H1 (cell line): ENCODE data around the gene KCP. TPM values are rescaled to one million over a fixed set of nuclear protein-coding genes. Genes with fewer than 3 reads are reported as not detected.

Experiments used
- CTCF ChIA-PET: fragments of 300-600 bp; sonication (Branson Sonifier 250); formaldehyde crosslinking; loops from one replicate; lab custom pipeline; 2021; ENCODE audit not compliant: partially characterized antibody; lab: Charles Lee
- POLR2A ChIA-PET: fragments of 300-600 bp; sonication (Branson Sonifier 250); formaldehyde crosslinking; loops from one replicate; lab custom pipeline; 2021; ENCODE audit warnings: inconsistent platforms; ENCODE audit not compliant: partially characterized antibody; lab: Charles Lee
- DNase-seq, 2 experiments: peaks; one replicate each; pipeline versions ENCODE4 v3.0.0 to v3.0.0-alpha.2; 2010 to 2022; ENCODE audit warnings: low spot score in 2 of 2, low read depth in 1 of 2, mixed read lengths in 1 of 2
- FAIRE-seq: peaks from 2 replicates; lab custom pipeline; 2011; peaks lifted over from hg19 to GRCh38; lab: Jason Lieb, UNC
- H2AFZ ChIP-seq: 2 replicates; pipeline ENCODE4 v1.8.1; 2012; ENCODE audit warnings: low read length, inconsistent platforms
- H2AK5ac ChIP-seq: 2 replicates; pipeline ENCODE4 v1.6.1; 2013; ENCODE audit warnings: low read depth, low read length
- H2BK120ac ChIP-seq: replicated peaks from 2 replicates; pipeline ENCODE3; 2013; ENCODE audit warnings: low read depth, low read length, inconsistent platforms
- H2BK12ac ChIP-seq: 2 replicates; pipeline ENCODE4 v1.6.1; 2013; ENCODE audit warnings: low read depth, low read length
- H2BK15ac ChIP-seq: 2 replicates; pipeline ENCODE4 v1.6.1; 2013; ENCODE audit warnings: low read length
- H2BK20ac ChIP-seq: 2 replicates; pipeline ENCODE4 v1.6.1; 2013; ENCODE audit warnings: low read length
- H2BK5ac ChIP-seq: 2 replicates; pipeline ENCODE4 v1.6.1; 2013; ENCODE audit warnings: low read depth, low read length
- H3K14ac ChIP-seq: 2 replicates; pipeline ENCODE4 v1.6.1; 2013; ENCODE audit warnings: inconsistent platforms; ENCODE audit not compliant: insufficient read length
- H3K18ac ChIP-seq: 2 replicates; pipeline ENCODE4 v1.6.1; 2013; ENCODE audit warnings: low read length; ENCODE audit errors: extremely low read depth
- H3K23ac ChIP-seq: 2 replicates; pipeline ENCODE4 v1.6.1; 2013; ENCODE audit warnings: inconsistent platforms; ENCODE audit not compliant: insufficient read length
- H3K23me2 ChIP-seq: 2 replicates; pipeline ENCODE4 v1.6.1; 2013; ENCODE audit warnings: low read depth, low read length
- H3K27ac ChIP-seq: 2 replicates; pipeline ENCODE4 v1.6.1; 2011; ENCODE audit warnings: low read depth, low read length, inconsistent platforms
- H3K27me3 ChIP-seq, 4 experiments: replicated peaks in 1 of 4; 1 replicate in 1 of 4; 2 replicates in 3 of 4; pipeline versions ENCODE4 v1.6.1 to v1.8.1; 2011 to 2013; ENCODE audit warnings: low read length in 3 of 4, mild to moderate bottlenecking in 3 of 4, inconsistent platforms in 2 of 4, mixed read lengths in 2 of 4, moderate library complexity in 1 of 4; ENCODE audit not compliant: control insufficient read depth in 3 of 4, insufficient read depth in 3 of 4; ENCODE audit errors: extremely low read depth in 1 of 4
- H3K36me3 ChIP-seq, 4 experiments: 2 replicates each; pipeline versions ENCODE4 v1.6.1 to v1.8.1; 2011 to 2013; ENCODE audit warnings: mild to moderate bottlenecking in 4 of 4, low read length in 3 of 4, moderate library complexity in 2 of 4, control low read depth in 1 of 4, inconsistent platforms in 1 of 4; ENCODE audit not compliant: insufficient read depth in 4 of 4, control insufficient read depth in 2 of 4
- H3K4ac ChIP-seq: replicated peaks from 2 replicates; pipeline ENCODE3; 2013; ENCODE audit warnings: low read length, low read depth, mixed read lengths, inconsistent platforms; ENCODE audit not compliant: insufficient read length
- H3K4me1 ChIP-seq, 4 experiments: replicated peaks in 1 of 4; 1 replicate in 1 of 4; 2 replicates in 3 of 4; pipeline versions ENCODE4 v1.6.1 to v1.8.1; 2011 to 2013; ENCODE audit warnings: low read length in 3 of 4, inconsistent platforms in 2 of 4, mixed read lengths in 1 of 4; ENCODE audit not compliant: insufficient read depth in 4 of 4, control insufficient read depth in 3 of 4
- H3K4me2 ChIP-seq, 2 experiments: 2 replicates each; pipeline versions ENCODE4 v1.6.1 to v1.8.1; 2011 to 2013; ENCODE audit warnings: low read depth in 2 of 2, low read length in 2 of 2, control low read depth in 1 of 2, inconsistent platforms in 1 of 2, mild to moderate bottlenecking in 1 of 2; ENCODE audit not compliant: insufficient read depth in 1 of 2
- H3K4me3 ChIP-seq, 4 experiments: fragments of 200-600, 300-600 bp in 1 of 4; sonication (generic), shearing (Covaris generic), sonication (Bioruptor Twin) in 1 of 4; 2 replicates each; pipeline versions ENCODE4 v1.5.1 to v1.8.1; 2011 to 2016; ENCODE audit warnings: low read length in 4 of 4, low read depth in 3 of 4, control low read depth in 2 of 4, inconsistent platforms in 2 of 4, mild to moderate bottlenecking in 2 of 4, mixed read lengths in 1 of 4, moderate library complexity in 1 of 4; ENCODE audit not compliant: insufficient read depth in 2 of 4; ENCODE audit errors: extremely low read depth in 1 of 4
- H3K56ac ChIP-seq: replicated peaks from 2 replicates; pipeline ENCODE3; 2013; ENCODE audit warnings: low read depth, mild to moderate bottlenecking, mixed read lengths, low read length, inconsistent platforms; ENCODE audit not compliant: insufficient read length
- H3K79me1 ChIP-seq: 2 replicates; pipeline ENCODE4 v1.6.1; 2013; ENCODE audit warnings: low read depth, low read length, control low read depth
- H3K79me2 ChIP-seq, 2 experiments: 2 replicates each; pipeline versions ENCODE4 v1.6.1 to v1.8.1; 2012 to 2013; ENCODE audit warnings: low read length in 2 of 2, mild to moderate bottlenecking in 2 of 2, inconsistent platforms in 1 of 2; ENCODE audit not compliant: insufficient read depth in 2 of 2, control insufficient read depth in 1 of 2
- H3K9ac ChIP-seq, 4 experiments: replicated peaks in 1 of 4; 1 replicate in 1 of 4; 2 replicates in 3 of 4; pipeline versions ENCODE4 v1.6.1 to v1.8.1; 2011 to 2013; ENCODE audit warnings: low read depth in 3 of 4, low read length in 3 of 4, control low read depth in 2 of 4, mild to moderate bottlenecking in 2 of 4, moderate library complexity in 2 of 4, inconsistent platforms in 1 of 4; ENCODE audit errors: extremely low read depth in 1 of 4
- H3K9me3 ChIP-seq, 2 experiments: 2 replicates each; pipeline versions ENCODE4 v1.6.1 to v1.8.1; 2012 to 2013; ENCODE audit warnings: mild to moderate bottlenecking in 2 of 2, moderate library complexity in 2 of 2, control low read depth in 1 of 2, inconsistent platforms in 1 of 2, low read depth in 1 of 2, low read length in 1 of 2, mixed read lengths in 1 of 2; ENCODE audit not compliant: insufficient read depth in 2 of 2
- H4K20me1 ChIP-seq, 2 experiments: replicated peaks in 1 of 2; 2 replicates each; pipeline versions ENCODE3 to v1.8.1; 2011 to 2013; ENCODE audit warnings: inconsistent platforms in 2 of 2, low read length in 2 of 2, mild to moderate bottlenecking in 1 of 2; ENCODE audit not compliant: insufficient read depth in 2 of 2, control insufficient read depth in 1 of 2
- H4K5ac ChIP-seq: 2 replicates; pipeline ENCODE4 v1.6.1; 2013; ENCODE audit warnings: low read length, low read depth, mixed read lengths, inconsistent platforms; ENCODE audit not compliant: insufficient read length
- H4K8ac ChIP-seq: 2 replicates; pipeline ENCODE4 v1.8.0; 2013; ENCODE audit warnings: mild to moderate bottlenecking, moderate library complexity, low read length, inconsistent platforms; ENCODE audit not compliant: insufficient read depth; ENCODE audit errors: extremely low read depth
- H4K91ac ChIP-seq: replicated peaks from 2 replicates; pipeline ENCODE3; 2013; ENCODE audit warnings: low read length, mixed read lengths, inconsistent platforms; ENCODE audit not compliant: insufficient read length
- ATF2 ChIP-seq: IDR thresholded peaks from 2 replicates; pipeline ENCODE4 v1.6.1; 2012; ENCODE audit warnings: low read length, inconsistent platforms
- EP300 ChIP-seq, 2 experiments: IDR thresholded peaks; 1 replicate in 1 of 2; 2 replicates in 1 of 2; pipeline ENCODE4 v1.6.1; 2011 to 2012; ENCODE audit warnings: low read depth in 2 of 2, low read length in 2 of 2, mild to moderate bottlenecking in 2 of 2, borderline replicate concordance in 1 of 2, inconsistent platforms in 1 of 2, moderate library complexity in 1 of 2
- FOSL1 ChIP-seq: IDR thresholded peaks from 2 replicates; pipeline ENCODE4 v1.6.1; 2011; ENCODE audit warnings: mild to moderate bottlenecking, low read depth, low read length, moderate library complexity; ENCODE audit not compliant: insufficient read depth
- GTF2F1 ChIP-seq: IDR thresholded peaks from 2 replicates; pipeline ENCODE4 v1.6.1; 2012; ENCODE audit warnings: low read depth, low read length, improper control_type of control experiment, borderline replicate concordance
- SIN3A ChIP-seq, 2 experiments: IDR thresholded peaks in 1 of 2; conservative IDR thresholded peaks in 1 of 2; 2 replicates each; pipeline ENCODE4 v1.6.1; 2011 to 2012; ENCODE audit warnings: low read length in 2 of 2, improper control_type of control experiment in 1 of 2, low read depth in 1 of 2, mild to moderate bottlenecking in 1 of 2
- SIRT6 ChIP-seq: IDR thresholded peaks from one replicate; pipeline ENCODE4 v1.7.1; 2012; ENCODE audit warnings: low read length, inconsistent platforms
- SP4 ChIP-seq: IDR thresholded peaks from 2 replicates; pipeline ENCODE4 v1.6.1; 2012; ENCODE audit warnings: low read length, inconsistent platforms
- TBP ChIP-seq: IDR thresholded peaks from 2 replicates; pipeline ENCODE4 v1.6.1; 2011; ENCODE audit warnings: low read depth, low read length, improper control_type of control experiment
- WGBS, 2 experiments: shearing (Covaris generic) in 1 of 2; methylation state at CpG; one replicate each; pipeline versions ENCODE4 v1.1.6 to v1.1.7; 2013 to 2015; ENCODE audit warnings: low lambda C conversion rate in 2 of 2, mixed read lengths in 2 of 2, inconsistent platforms in 1 of 2, low coverage in 1 of 2, missing lambda C conversion rate in 1 of 2; ENCODE audit not compliant: insufficient replicate concordance in 2 of 2, insufficient coverage in 1 of 2, insufficient read length in 1 of 2; ENCODE audit errors: extremely low coverage in 1 of 2, missing lambda C conversion rate in 1 of 2; 5-methylcytosine and 5-hydroxymethylcytosine counted together
- polyA plus RNA-seq, 7 experiments: library from polyadenylated mRNA; depleted of rRNA in 3 of 7; stranded (reverse) in 5 of 7; unstranded in 2 of 7; fragments of >200 nt in 5 of 7; fragments of 200-250 nt in 2 of 7; gene quantifications; 1 replicate in 5 of 7; 2 replicates in 1 of 7; 4 replicates in 1 of 7; pipeline versions ENCODE4 v1.2.1 to v1.2.3, GENCODE V29; 2011 to 2013; ENCODE audit warnings: missing spikeins in 2 of 7, mixed read lengths in 2 of 7
- total RNA-seq: library from RNA; stranded (reverse); fragmentation: NEBNext Ultra II Directional; extraction: Animal tissue kit (Norgen Biotek cat#: 25700); gene quantifications from 2 replicates; pipeline ENCODE4 v1.2.1, GENCODE V29; 2021

Gene KCP
- total and polyA plus RNA-seq, 2 of the 8 experiments (the other 6 are each of a cell fraction or from before 2014, with no cell fraction given) = 1.3 to 2.0 TPM

- H3K9ac ChIP-seq = no peak overlapping the region
- H4K5ac ChIP-seq = no peak overlapping the region
- H2BK15ac ChIP-seq = no peak overlapping the region
- POLR2A ChIA-PET = interaction anchor here (0.7 kb wide), 1 partner anchor 8 kb away, joined by 3 read pairs; no protein-coding TSS in a partner anchor
- no peak overlapping the region for H2AK5ac ChIP-seq
- no peak overlapping the region for H2AFZ ChIP-seq
- no peak for DNase-seq
- no peak overlapping the region for H2BK120ac ChIP-seq
- H3K79me2 ChIP-seq = no peaks in the 10 kb centered on the region
- no peak overlapping the region for H3K4ac ChIP-seq
- H3K36me3 ChIP-seq = no peaks in the 10 kb centered on the region
- no peak overlapping the region for H3K4me2 ChIP-seq
- no peaks in the 10 kb centered on the region for H4K20me1 ChIP-seq
- H3K14ac ChIP-seq = no peak overlapping the region
- TF ChIP-seq SIN3A (conservative IDR thresholded peaks at IDR 0.05 in 1 of 2, IDR thresholded peaks at IDR 0.05 in 1 of 2; ENCODE audit: low read depth in 1 of 2, low read length in 2 of 2) = no peak
- no peak for TF ChIP-seq EP300 (IDR thresholded peaks at IDR 0.05; ENCODE audit: borderline replicate concordance in 1 of 2, low read depth in 2 of 2, low read length in 2 of 2)
- no peak for TF ChIP-seq SP4
- TF ChIP-seq TBP = no peak
- TF ChIP-seq ATF2 = no peak
- no peak for TF ChIP-seq FOSL1
- TF ChIP-seq GTF2F1 = no peak
- no peak for TF ChIP-seq SIRT6
- TF ChIP-seq, all 59 proteins: peak for 0
- Histone ChIP-seq H2BK12ac (no peak overlapping the region), H2BK5ac (no peak overlapping the region), H3K79me1 (no peaks in the 10 kb centered on the region), H4K8ac (no peak overlapping the region), H2BK20ac (no peak overlapping the region), H3K23me2 (no peaks in the 10 kb centered on the region), H3K4me3 (no peak overlapping the region), H3K23ac (no peak overlapping the region), H3K4me1 (peaks cover 0 to 9% (median 4%) of the 10 kb centered on the region in 4 experiments; a peak in 5 of 7 replicates), H3K27ac (no peak overlapping the region), H3K9me3 (no peaks in the 10 kb centered on the region), H3K56ac (no peak overlapping the region), H3K27me3 (no peaks in the 10 kb centered on the region), H4K91ac (no peak overlapping the region), H3K18ac (no peak overlapping the region)
- no peak for FAIRE-seq
- CTCF ChIA-PET = interaction anchor here (0.8 to 1.5 kb wide), 6 partner anchors 11 to 61 kb away, joined by 3 to 8 read pairs (median 4); no protein-coding TSS in a partner anchor
- WGBS, 2 experiments = 83% methylated on average over 16 of the region's 17 CpGs; no CpG with 5 or more reads in 1 of the 2 experiments
Observed at GRCh38 chr7:128856001-128856718, 54.3 kb downstream of the KCP start.
